C4-2B (cell line): ENCODE results near the gene ATP1A2.

Experiments
- CTCF ChIP-seq: fragments of 450-650 bp; conservative IDR thresholded peaks from 2 replicates; pipeline ENCODE4 v1.5.1; 2017; ENCODE audit warnings: mild to moderate bottlenecking
- ZFX ChIP-seq: fragments of 450-650 bp; IDR thresholded peaks from 2 replicates; pipeline ENCODE4 v1.6.1; 2017

DNA sequence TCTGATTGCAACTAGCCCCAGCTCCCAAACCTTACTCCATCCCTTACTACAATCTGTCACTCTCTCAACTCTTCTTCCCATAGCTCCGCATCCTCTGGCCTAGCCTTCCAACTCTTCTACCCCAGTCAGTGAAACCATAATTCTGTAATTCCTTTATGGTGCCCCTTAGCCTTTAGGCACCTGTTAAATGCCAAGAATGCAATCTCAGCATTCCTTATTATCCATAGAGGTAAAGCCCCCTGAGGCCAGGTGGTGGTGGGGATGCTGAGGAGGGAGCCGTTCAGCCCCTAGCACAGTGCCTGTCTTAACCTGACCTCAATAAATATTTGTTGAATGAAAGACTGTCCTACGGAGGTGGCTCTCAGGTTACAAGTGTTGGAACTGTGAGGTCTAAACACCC, 14.0 kb downstream of the ATP1A2 start:
- TF ChIP-seq CTCF (no peak), ZFX (no peak)
